Measurements from ENCODE around the gene NACC2.
A peak's percentile ranks its signal among the peaks of the same experiment; 100 is the strongest.

NACC2 gene

GRCh38 chr9:136053757-136054142 is 41.3 kb downstream of the NACC2 start:
- H2AFZ ChIP-seq (ENCODE audit: low read length, unreplicated experiment), result no peak overlapping the region
- H3K27me3 ChIP-seq (ENCODE audit: insufficient read depth, low read length), result no peaks in the 10 kb centered on the region
- H3K79me2 ChIP-seq (ENCODE audit: control insufficient read depth, insufficient read depth, low read length, unreplicated experiment), result peaks cover 41% of the 10 kb centered on the region
- peaks cover 2% of the 10 kb centered on the region; the same call in 1 of the 2 replicates for H3K36me3 ChIP-seq (ENCODE audit: insufficient read depth, low read length)
- H3K27ac ChIP-seq (ENCODE audit: low read depth, low read length), result peak overlapping the region; percentile 71; the same call in 1 of the 2 replicates
- no peak overlapping the region for H3K4me3 ChIP-seq (ENCODE audit: low read depth, low read length)
- peaks cover 21% of the 10 kb centered on the region for H3K4me1 ChIP-seq (ENCODE audit: control insufficient read depth, insufficient read depth, low read length, unreplicated experiment)

- peak overlapping the region; percentile 78 for H3K4me3 ChIP-seq (ENCODE audit: low read depth, low read length)
- peaks cover 2% of the 10 kb centered on the region; the same call in 1 of the 2 replicates for H3K36me3 ChIP-seq (ENCODE audit: insufficient read depth, low read length)
- no peak overlapping the region for H2AFZ ChIP-seq (ENCODE audit: low read length, unreplicated experiment)
- peak overlapping the region; percentile 71 for H3K27ac ChIP-seq (ENCODE audit: low read depth, low read length)
- peaks cover 41% of the 10 kb centered on the region for H3K79me2 ChIP-seq (ENCODE audit: control insufficient read depth, insufficient read depth, low read length, unreplicated experiment)
- peaks cover 21% of the 10 kb centered on the region for H3K4me1 ChIP-seq (ENCODE audit: control insufficient read depth, insufficient read depth, low read length, unreplicated experiment)
- H3K27me3 ChIP-seq (ENCODE audit: insufficient read depth, low read length), result no peaks in the 10 kb centered on the region
Measured at GRCh38 chr9:136052991-136053756, 41.9 kb downstream of the NACC2 start.

GRCh38 chr9:136052472-136052880 is 42.6 kb downstream of the NACC2 start:
- peaks cover 21% of the 10 kb centered on the region for H3K4me1 ChIP-seq (ENCODE audit: control insufficient read depth, insufficient read depth, low read length, unreplicated experiment)
- peak overlapping the region; percentile 71 for H3K27ac ChIP-seq (ENCODE audit: low read depth, low read length)
- no peaks in the 10 kb centered on the region for H3K27me3 ChIP-seq (ENCODE audit: insufficient read depth, low read length)
- H3K79me2 ChIP-seq (ENCODE audit: control insufficient read depth, insufficient read depth, low read length, unreplicated experiment), result peaks cover 37% of the 10 kb centered on the region
- H3K36me3 ChIP-seq (ENCODE audit: insufficient read depth, low read length), result peaks cover 2% of the 10 kb centered on the region; the same call in 1 of the 2 replicates
- peak overlapping the region; percentile 78 for H3K4me3 ChIP-seq (ENCODE audit: low read depth, low read length)
- H2AFZ ChIP-seq (ENCODE audit: low read length, unreplicated experiment), result no peak overlapping the region

GRCh38 chr9:136051837-136052471 is 43.1 kb downstream of the NACC2 start:
- Histone ChIP-seq H3K27me3 (ENCODE audit: insufficient read depth, low read length) (no peaks in the 10 kb centered on the region), H2AFZ (ENCODE audit: low read length, unreplicated experiment) (no peak overlapping the region), H3K4me3 (ENCODE audit: low read depth, low read length) (peak overlapping the region; percentile 78), H3K4me1 (ENCODE audit: control insufficient read depth, insufficient read depth, low read length, unreplicated experiment) (peaks cover 21% of the 10 kb centered on the region), H3K79me2 (ENCODE audit: control insufficient read depth, insufficient read depth, low read length, unreplicated experiment) (peaks cover 32% of the 10 kb centered on the region), H3K36me3 (ENCODE audit: insufficient read depth, low read length) (peaks cover 2% of the 10 kb centered on the region; the same call in 1 of the 2 replicates), H3K27ac (ENCODE audit: low read depth, low read length) (peak overlapping the region; percentile 71)

GRCh38 chr9:136051453-136051836 is 43.6 kb downstream of the NACC2 start:
- Histone ChIP-seq H2AFZ (ENCODE audit: low read length, unreplicated experiment) (no peak overlapping the region), H3K36me3 (ENCODE audit: insufficient read depth, low read length) (peaks cover 2% of the 10 kb centered on the region; the same call in 1 of the 2 replicates), H3K4me1 (ENCODE audit: control insufficient read depth, insufficient read depth, low read length, unreplicated experiment) (peaks cover 21% of the 10 kb centered on the region), H3K27ac (ENCODE audit: low read depth, low read length) (peak overlapping the region; percentile 71), H3K27me3 (ENCODE audit: insufficient read depth, low read length) (no peaks in the 10 kb centered on the region), H3K4me3 (ENCODE audit: low read depth, low read length) (peak overlapping the region; percentile 78), H3K79me2 (ENCODE audit: control insufficient read depth, insufficient read depth, low read length, unreplicated experiment) (peaks cover 28% of the 10 kb centered on the region)

GRCh38 chr9:136050701-136051452 is 44.2 kb downstream of the NACC2 start:
- peaks cover 21% of the 10 kb centered on the region for H3K4me1 ChIP-seq (ENCODE audit: control insufficient read depth, insufficient read depth, low read length, unreplicated experiment)
- no peaks in the 10 kb centered on the region for H3K27me3 ChIP-seq (ENCODE audit: insufficient read depth, low read length)
- peaks cover 2% of the 10 kb centered on the region; the same call in 1 of the 2 replicates for H3K36me3 ChIP-seq (ENCODE audit: insufficient read depth, low read length)
- H3K4me3 ChIP-seq (ENCODE audit: low read depth, low read length), result peak overlapping the region; percentile 78
- H2AFZ ChIP-seq (ENCODE audit: low read length, unreplicated experiment), result no peak overlapping the region
- H3K27ac ChIP-seq (ENCODE audit: low read depth, low read length), result peak overlapping the region; percentile 71
- H3K79me2 ChIP-seq (ENCODE audit: control insufficient read depth, insufficient read depth, low read length, unreplicated experiment), result peaks cover 23% of the 10 kb centered on the region

- peaks cover 21% of the 10 kb centered on the region for H3K4me1 ChIP-seq (ENCODE audit: control insufficient read depth, insufficient read depth, low read length, unreplicated experiment)
- H3K4me3 ChIP-seq (ENCODE audit: low read depth, low read length), result peak overlapping the region; percentile 78
- no peaks in the 10 kb centered on the region for H3K27me3 ChIP-seq (ENCODE audit: insufficient read depth, low read length)
- H3K79me2 ChIP-seq (ENCODE audit: control insufficient read depth, insufficient read depth, low read length, unreplicated experiment), result peaks cover 17% of the 10 kb centered on the region
- H3K36me3 ChIP-seq (ENCODE audit: insufficient read depth, low read length), result peaks cover 2% of the 10 kb centered on the region; the same call in 1 of the 2 replicates
- no peak overlapping the region for H2AFZ ChIP-seq (ENCODE audit: low read length, unreplicated experiment)
- H3K27ac ChIP-seq (ENCODE audit: low read depth, low read length), result no peak overlapping the region
Measured at GRCh38 chr9:136050266-136050700, 44.8 kb downstream of the NACC2 start.

- Histone ChIP-seq H3K4me1 (ENCODE audit: control insufficient read depth, insufficient read depth, low read length, unreplicated experiment) (peaks cover 21% of the 10 kb centered on the region), H2AFZ (ENCODE audit: low read length, unreplicated experiment) (no peak overlapping the region), H3K27ac (ENCODE audit: low read depth, low read length) (no peak overlapping the region), H3K79me2 (ENCODE audit: control insufficient read depth, insufficient read depth, low read length, unreplicated experiment) (peaks cover 11% of the 10 kb centered on the region), H3K27me3 (ENCODE audit: insufficient read depth, low read length) (no peaks in the 10 kb centered on the region), H3K4me3 (ENCODE audit: low read depth, low read length) (no peak overlapping the region), H3K36me3 (ENCODE audit: insufficient read depth, low read length) (peaks cover 2% of the 10 kb centered on the region; the same call in 1 of the 2 replicates)
Measured at GRCh38 chr9:136049491-136050265, 45.4 kb downstream of the NACC2 start.

- peaks cover 13% of the 10 kb centered on the region for H3K4me1 ChIP-seq (ENCODE audit: control insufficient read depth, insufficient read depth, low read length, unreplicated experiment)
- H3K4me3 ChIP-seq (ENCODE audit: low read depth, low read length), result no peak overlapping the region
- no peaks in the 10 kb centered on the region for H3K27me3 ChIP-seq (ENCODE audit: insufficient read depth, low read length)
- H2AFZ ChIP-seq (ENCODE audit: low read length, unreplicated experiment), result no peak overlapping the region
- peaks cover 2% of the 10 kb centered on the region; the same call in 1 of the 2 replicates for H3K36me3 ChIP-seq (ENCODE audit: insufficient read depth, low read length)
- peaks cover 2% of the 10 kb centered on the region for H3K79me2 ChIP-seq (ENCODE audit: control insufficient read depth, insufficient read depth, low read length, unreplicated experiment)
- no peak overlapping the region for H3K27ac ChIP-seq (ENCODE audit: low read depth, low read length)
Measured at GRCh38 chr9:136048560-136049411, 46.3 kb downstream of the NACC2 start.
